ENCODE measurements around the gene PNPLA7. TPM values are rescaled to one million over a fixed set of nuclear protein-coding genes. Genes with fewer than 3 reads are reported as not detected.

Gene PNPLA7
- total RNA-seq, 1 experiment from 2014 or later, result 0.77 TPM

DNA sequence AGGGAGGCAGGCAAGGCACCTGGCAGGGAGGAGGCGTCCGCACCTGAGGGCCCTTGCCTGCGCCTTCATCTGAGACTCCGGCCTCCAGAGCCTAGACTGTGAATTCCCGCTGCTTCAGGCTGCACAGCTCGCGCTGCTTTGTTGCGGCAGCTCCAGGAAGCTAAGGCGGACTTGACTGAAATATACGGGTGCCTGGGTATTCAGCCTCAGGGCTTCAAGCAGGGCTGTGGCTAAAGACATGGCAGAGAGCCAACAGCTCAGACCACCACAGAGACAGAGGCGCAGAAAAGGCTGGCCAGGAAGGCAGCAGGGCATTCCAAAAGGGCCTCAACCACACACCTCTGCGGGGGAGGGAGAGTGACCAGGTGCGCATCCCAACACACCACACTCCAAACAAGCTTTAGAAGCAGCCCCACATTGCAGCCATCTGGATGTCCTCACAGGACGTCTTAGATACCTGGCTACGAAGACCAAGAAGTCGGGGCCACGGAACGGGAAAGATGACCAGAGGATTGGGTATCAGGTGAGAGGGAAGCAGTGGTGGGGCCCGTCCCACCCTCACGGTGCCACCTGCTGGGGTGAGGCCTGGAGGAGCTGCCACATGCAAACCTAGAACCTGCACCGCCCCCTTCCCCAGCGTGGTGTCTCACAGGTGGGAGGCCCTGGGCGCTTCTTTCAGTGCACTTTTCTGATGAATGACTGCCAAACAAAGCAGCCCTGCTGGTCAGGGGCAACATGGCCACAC, 30.2 kb upstream of the PNPLA7 start:
- ATAC-seq (no peak), DNase-seq (no peak)
- no peaks in the 10 kb centered on the region for H3F3A ChIP-seq (ENCODE audit: low read length, unreplicated experiment)
- no peaks in the 10 kb centered on the region for H3K9me3 ChIP-seq (ENCODE audit: low read length)
- no peaks in the 10 kb centered on the region for H3K27me3 ChIP-seq (ENCODE audit: low read length)
- no TSS peak for BruUV-seq (replicated peaks)
- H3K4me3 ChIP-seq (ENCODE audit: low read length), result no peak overlapping the region
- intact Hi-C loops (cut with micrococcal nuclease), result no loop called here
- no peak overlapping the region for H2AFZ ChIP-seq (ENCODE audit: low read length)
- ChIA-PET POLR2A (ENCODE audit: unreplicated experiment) (no interaction called here), CTCF (no interaction called here)
- no peak overlapping the region for H3K27ac ChIP-seq (ENCODE audit: low read length)
- no peak overlapping the region for H3K4me2 ChIP-seq (ENCODE audit: low read length)
- H3K4me1 ChIP-seq (ENCODE audit: insufficient read depth, low read length), result peaks cover 12% of the 10 kb centered on the region; the same call in 1 of the 2 replicates
- TF ChIP-seq EZH2phosphoT487 (IDR thresholded peaks at IDR 0.05; ENCODE audit: borderline replicate concordance, low read length) (no peak), CTCF (conservative IDR thresholded peaks at IDR 0.05; ENCODE audit: low read depth, low read length) (no peak), EZH2 (IDR thresholded peaks at IDR 0.05; ENCODE audit: low read length, unreplicated experiment) (no peak)
- 0 out of 2 replicates have a peak, but pooled peaks cover 5% of the 10 kb centered on the region for H4K20me1 ChIP-seq (ENCODE audit: low read length)
- H3K36me3 ChIP-seq (ENCODE audit: low read depth, low read length), result peaks cover 7% of the 10 kb centered on the region; the same call in 1 of the 2 replicates
- no peak overlapping the region for H3K9ac ChIP-seq (ENCODE audit: low read length)
- H3K79me2 ChIP-seq (ENCODE audit: low read length), result peaks cover 33% of the 10 kb centered on the region
- no peaks in the 10 kb centered on the region for H3K9me2 ChIP-seq (replicated peaks; ENCODE audit: low read length)

GRCh38 chr9:137579259-137579604, 29.0 kb upstream of the PNPLA7 start:
- Histone ChIP-seq H2AFZ (ENCODE audit: low read length) (peak overlapping the region; percentile 89), H3K9me3 (ENCODE audit: low read length) (no peaks in the 10 kb centered on the region), H3K27me3 (ENCODE audit: low read length) (no peaks in the 10 kb centered on the region), H3K9me2 (replicated peaks; ENCODE audit: low read length) (no peaks in the 10 kb centered on the region), H3K79me2 (ENCODE audit: low read length) (peaks cover 38% of the 10 kb centered on the region), H3K4me3 (ENCODE audit: low read length) (peak overlapping the region; percentile 94), H3F3A (ENCODE audit: low read length, unreplicated experiment) (no peaks in the 10 kb centered on the region), H4K20me1 (ENCODE audit: low read length) (0 out of 2 replicates have a peak, but pooled peaks cover 5% of the 10 kb centered on the region), H3K36me3 (ENCODE audit: low read depth, low read length) (peaks cover 15% of the 10 kb centered on the region; the same call in 1 of the 2 replicates), H3K4me2 (ENCODE audit: low read length) (peak overlapping the region; percentile 87), H3K9ac (ENCODE audit: low read length) (peak overlapping the region; percentile 93), H3K27ac (ENCODE audit: low read length) (no peak overlapping the region), H3K4me1 (ENCODE audit: insufficient read depth, low read length) (peaks cover 12% of the 10 kb centered on the region; the same call in 1 of the 2 replicates)
- DNase-seq (no peak), ATAC-seq (no peak; the same call in 1 of the 2 replicates)
- ChIA-PET CTCF (no interaction called here), POLR2A (ENCODE audit: unreplicated experiment) (interaction anchor here (0.6 kb wide), 2 partner anchors 10 to 27 kb away, joined by 3 read pairs; partner anchors contain the start of gene MRPL41)
- TF ChIP-seq CTCF (conservative IDR thresholded peaks at IDR 0.05; ENCODE audit: low read depth, low read length) (no peak), EZH2phosphoT487 (IDR thresholded peaks at IDR 0.05; ENCODE audit: borderline replicate concordance, low read length) (no peak), EZH2 (IDR thresholded peaks at IDR 0.05; ENCODE audit: low read length, unreplicated experiment) (no peak)
- BruUV-seq (replicated peaks), result TSS peak; percentile 64
- intact Hi-C loops (cut with micrococcal nuclease), result no loop called here
